Stomach (tissue), 9 donors: ENCODE measurements around the gene BAG3. TPM values are rescaled to one million over a fixed set of nuclear protein-coding genes. Genes with fewer than 3 reads are reported as not detected.

Experiments used
- DNase-seq, 2 donors: peaks; one replicate each; pipeline versions ENCODE4 v3.0.0 to v3.0.0-alpha.2; 2013 to 2019
- H3K27ac ChIP-seq, 5 donors: fragments of 200-600 bp in 4 of 5; sonication (generic) in 4 of 5; one replicate each; pipeline ENCODE4 v1.5.1; 2013 to 2019; ENCODE audit warnings: mild to moderate bottlenecking in 1 of 5, moderate library complexity in 1 of 5
- H3K27me3 ChIP-seq, 3 donors: fragments of 200-600 bp; sonication (generic); one replicate each; pipeline ENCODE4 v1.5.1; 2017 to 2019; ENCODE audit warnings: mixed run types in 1 of 3
- H3K36me3 ChIP-seq, 4 donors: fragments of 200-600 bp; sonication (generic); 1 replicate in 3 of 4; 2 replicates in 1 of 4; pipeline ENCODE4 v1.5.1; 2016 to 2019
- H3K4me1 ChIP-seq, 4 donors: fragments of 200-600 bp; sonication (generic); one replicate each; pipeline ENCODE4 v1.5.1; 2016 to 2019
- H3K4me3 ChIP-seq, 4 donors: fragments of 200-600 bp; sonication (generic) in 3 of 4; one replicate each; pipeline ENCODE4 v1.5.1; 2016 to 2019; ENCODE audit warnings: mild to moderate bottlenecking in 1 of 4
- H3K9me3 ChIP-seq, 4 donors: fragments of 200-600 bp; sonication (generic); one replicate each; pipeline ENCODE4 v1.5.1; 2016 to 2019
- EP300 ChIP-seq: sonication (generic); formaldehyde crosslinking; IDR thresholded peaks from one replicate; pipeline ENCODE4 v1.6.1; 2017; ENCODE audit warnings: antibody characterized with exemption
- POLR2A ChIP-seq, 4 donors: fragments of 450-650 bp; IDR thresholded peaks; one replicate each; pipeline ENCODE4 v1.6.1; 2016; ENCODE audit warnings: antibody characterized with exemption in 4 of 4, control low read depth in 2 of 4, mild to moderate bottlenecking in 1 of 4, moderate library complexity in 1 of 4
- POLR2AphosphoS5 ChIP-seq, 3 donors: sonication (generic); formaldehyde crosslinking; IDR thresholded peaks; one replicate each; pipeline ENCODE4 v1.6.1; 2016; ENCODE audit warnings: antibody characterized with exemption in 3 of 3
- WGBS, 5 donors: extraction: QIAGEN DNeasy Blood & Tissue Kit in 3 of 5; methylation state at CpG; one replicate each; pipeline versions ENCODE4 v1.1.5 to v1.1.7; 2013 to 2018; 5-methylcytosine and 5-hydroxymethylcytosine counted together
- intact Hi-C: fragments of 100-400 bp; cut with DNase I; formaldehyde crosslinking; loops from one replicate; pipeline ENCODE4 v1.15.1; 2023; ENCODE audit warnings: low total_unique reads
- polyA plus RNA-seq, 3 donors: library from polyadenylated mRNA; stranded (reverse); fragments of 200-250 nt; gene quantifications; one replicate each; pipeline ENCODE4 v1.2.3, GENCODE V29; 2013
- total RNA-seq, 5 donors: library from RNA; depleted of rRNA; stranded (reverse); fragments of >200 nt; gene quantifications; one replicate each; pipeline versions ENCODE4 v1.1.0 to v1.2.3, GENCODE V29; 2014 to 2016
- TF ChIP-seq, protein P1 (sequence below), 7 experiments: fragments of 450-650 bp in 4 of 7; fragments of 200-600 bp in 3 of 7; sonication (generic) in 3 of 7; IDR thresholded peaks; one replicate each; pipeline ENCODE4 v1.5.1; 2016 to 2019; ENCODE audit warnings: antibody characterized with exemption in 7 of 7, control low read depth in 2 of 7, mild to moderate bottlenecking in 1 of 7
- donor health status: healthy with polysubstance abuse.
- donor health status: Bipolar disorder and iron deficiency.
- donor health status: healthy.

The BAG3 gene
- total and polyA plus RNA-seq, 8 donors, result 8.4 to 113 (median 27.3) TPM

DNA sequence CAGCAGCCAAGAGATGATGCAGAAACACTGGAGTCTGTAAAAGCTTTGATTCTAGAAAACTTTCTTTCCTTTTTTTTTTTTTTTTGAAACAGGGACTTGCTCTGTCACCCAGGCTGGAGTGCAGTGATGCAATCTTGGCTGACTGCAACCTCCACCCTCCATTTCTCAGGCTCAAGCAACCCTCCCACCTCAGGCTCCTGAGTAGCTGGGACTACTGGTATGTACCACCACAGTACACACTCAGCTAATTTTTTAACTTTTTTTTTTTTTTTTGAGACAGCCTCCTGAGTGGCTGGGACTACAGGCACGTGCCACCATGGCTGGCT, 17.0 kb upstream of the BAG3 start:
- H3K4me3 ChIP-seq, result no peak overlapping the region
- no peaks in the 10 kb centered on the region for H3K36me3 ChIP-seq
- no peaks in the 10 kb centered on the region for H3K27me3 ChIP-seq
- TF ChIP-seq EP300, result no peak
- TF ChIP-seq, protein P1, sequence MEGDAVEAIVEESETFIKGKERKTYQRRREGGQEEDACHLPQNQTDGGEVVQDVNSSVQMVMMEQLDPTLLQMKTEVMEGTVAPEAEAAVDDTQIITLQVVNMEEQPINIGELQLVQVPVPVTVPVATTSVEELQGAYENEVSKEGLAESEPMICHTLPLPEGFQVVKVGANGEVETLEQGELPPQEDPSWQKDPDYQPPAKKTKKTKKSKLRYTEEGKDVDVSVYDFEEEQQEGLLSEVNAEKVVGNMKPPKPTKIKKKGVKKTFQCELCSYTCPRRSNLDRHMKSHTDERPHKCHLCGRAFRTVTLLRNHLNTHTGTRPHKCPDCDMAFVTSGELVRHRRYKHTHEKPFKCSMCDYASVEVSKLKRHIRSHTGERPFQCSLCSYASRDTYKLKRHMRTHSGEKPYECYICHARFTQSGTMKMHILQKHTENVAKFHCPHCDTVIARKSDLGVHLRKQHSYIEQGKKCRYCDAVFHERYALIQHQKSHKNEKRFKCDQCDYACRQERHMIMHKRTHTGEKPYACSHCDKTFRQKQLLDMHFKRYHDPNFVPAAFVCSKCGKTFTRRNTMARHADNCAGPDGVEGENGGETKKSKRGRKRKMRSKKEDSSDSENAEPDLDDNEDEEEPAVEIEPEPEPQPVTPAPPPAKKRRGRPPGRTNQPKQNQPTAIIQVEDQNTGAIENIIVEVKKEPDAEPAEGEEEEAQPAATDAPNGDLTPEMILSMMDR (IDR thresholded peaks at IDR 0.05), result no peak
- no peak for TF ChIP-seq POLR2A (IDR thresholded peaks at IDR 0.05)
- no peak for TF ChIP-seq POLR2AphosphoS5 (IDR thresholded peaks at IDR 0.05)
- no peaks in the 10 kb centered on the region for H3K9me3 ChIP-seq
- no peaks in the 10 kb centered on the region for H3K4me1 ChIP-seq
- no peak for DNase-seq
- WGBS, 5 donors, result 44 to 95% (median 74%) methylated on average over 1 of the region's 1 CpG
- intact Hi-C loops, result no loop called here
- H3K27ac ChIP-seq, result no peak overlapping the region

- DNase-seq, result no peak
- Histone ChIP-seq H3K27ac (no peak overlapping the region), H3K27me3 (no peaks in the 10 kb centered on the region), H3K4me3 (no peak overlapping the region), H3K4me1 (no peaks in the 10 kb centered on the region), H3K9me3 (no peaks in the 10 kb centered on the region), H3K36me3 (no peaks in the 10 kb centered on the region)
- intact Hi-C loops, result no loop called here
- 68 to 77% (median 74%) methylated on average over 4 of the region's 4 CpGs for WGBS, 5 donors
- TF ChIP-seq, protein P1 (IDR thresholded peaks at IDR 0.05), result no peak
These were observed 13.5 kb upstream of the BAG3 start for GRCh38 chr10:119637631-119638030.

- Histone ChIP-seq H3K9me3 (peaks cover 0 to 4% (median 0%) of the 10 kb centered on the region in 4 donors), H3K4me3 (no peak overlapping the region), H3K4me1 (no peaks in the 10 kb centered on the region), H3K27me3 (no peaks in the 10 kb centered on the region), H3K27ac (no peak overlapping the region), H3K36me3 (no peaks in the 10 kb centered on the region)
- DNase-seq, result no peak
- no peak for TF ChIP-seq POLR2A (IDR thresholded peaks at IDR 0.05)
- TF ChIP-seq EP300, result no peak
- no peak for TF ChIP-seq POLR2AphosphoS5 (IDR thresholded peaks at IDR 0.05)
- TF ChIP-seq, protein P1 (IDR thresholded peaks at IDR 0.05), result no peak
- WGBS, 5 donors, result 72 to 84% (median 78%) methylated on average over 7 of the region's 7 CpGs
- intact Hi-C loops, result no loop called here
These were observed 12.2 kb upstream of the BAG3 start for GRCh38 chr10:119638982-119639381.

GRCh38 chr10:119640384-119640783, 10.8 kb upstream of the BAG3 start:
- Histone ChIP-seq H3K27me3 (no peaks in the 10 kb centered on the region), H3K4me3 (no peak overlapping the region), H3K27ac (no peak overlapping the region), H3K9me3 (peaks cover 0 to 10% (median 5%) of the 10 kb centered on the region in 4 donors), H3K36me3 (no peaks in the 10 kb centered on the region), H3K4me1 (no peaks in the 10 kb centered on the region)
- WGBS, 5 donors, result 92 to 97% (median 96%) methylated on average over 6 of the region's 6 CpGs
- TF ChIP-seq POLR2AphosphoS5 (IDR thresholded peaks at IDR 0.05) (no peak), POLR2A (IDR thresholded peaks at IDR 0.05) (no peak), EP300 (no peak)
- TF ChIP-seq, protein P1 (IDR thresholded peaks at IDR 0.05), result no peak
- DNase-seq, result no peak
- intact Hi-C loops, result no loop called here
